SK-N-SH (cell line): Measurements from ENCODE around the gene GPR162. TPM values are rescaled to one million over a fixed set of nuclear protein-coding genes. Genes with fewer than 3 reads are reported as not detected.

Experiments used
- CTCF ChIA-PET: fragments of 300-600, 350-600 bp; formaldehyde crosslinking; extraction: SDS; loops from one replicate; lab custom pipeline; 2021; lab: Yijun Ruan, JAX
- POLR2A ChIA-PET: fragments of 350-600 bp; sonication (Branson Sonifier 250); formaldehyde crosslinking; extraction: SDS; loops from one replicate; lab custom pipeline; 2020; ENCODE audit warnings: antibody characterized with exemption, inconsistent platforms; lab: Yijun Ruan, JAX
- DNase-seq: peaks from one replicate; pipeline ENCODE4 v3.0.0; 2012
- H2AFZ ChIP-seq: fragments of 200-600 bp; sonication (generic); 2 replicates; pipeline ENCODE4 v1.8.1; 2016; ENCODE audit warnings: antibody characterized with exemption, mild to moderate bottlenecking, low read depth
- H3F3A ChIP-seq: fragments of 200-600 bp; sonication (generic); replicated peaks from 2 replicates; pipeline ENCODE3; 2016; ENCODE audit warnings: antibody characterized with exemption, mild to moderate bottlenecking; ENCODE audit not compliant: insufficient read depth
- H3K27ac ChIP-seq, 2 experiments: fragments of 200-500 bp in 1 of 2; fragments of 200-600 bp in 1 of 2; sonication (Bioruptor generic) in 1 of 2; sonication (generic), shearing (Covaris generic) in 1 of 2; 2 replicates each; pipeline versions ENCODE4 v1.5.1 to v1.6.1; 2014 to 2016; ENCODE audit warnings: low read depth in 2 of 2, inconsistent platforms in 1 of 2, low read length in 1 of 2, mild to moderate bottlenecking in 1 of 2, mixed read lengths in 1 of 2
- H3K27me3 ChIP-seq: fragments of 200-600 bp; sonication (generic), shearing (Covaris generic); 2 replicates; pipeline ENCODE4 v1.6.1; 2016; ENCODE audit warnings: mixed run types; ENCODE audit not compliant: insufficient read depth
- H3K36me3 ChIP-seq, 2 experiments: fragments of 200-500 bp in 1 of 2; fragments of 200-600 bp in 1 of 2; sonication (Bioruptor generic) in 1 of 2; sonication (generic) in 1 of 2; replicated peaks in 1 of 2; 2 replicates each; pipeline versions ENCODE3 to v1.5.1; 2014 to 2016; ENCODE audit warnings: low read length in 1 of 2, mild to moderate bottlenecking in 1 of 2; ENCODE audit not compliant: insufficient read depth in 2 of 2, control insufficient read depth in 1 of 2
- H3K4me1 ChIP-seq, 2 experiments: fragments of 200-500 bp in 1 of 2; fragments of 200-600 bp in 1 of 2; sonication (Bioruptor generic) in 1 of 2; sonication (generic), shearing (Covaris generic) in 1 of 2; 2 replicates each; pipeline versions ENCODE4 v1.5.1 to v1.6.1; 2014 to 2016; ENCODE audit warnings: low read depth in 1 of 2, low read length in 1 of 2, mixed run types in 1 of 2; ENCODE audit not compliant: insufficient read depth in 2 of 2, control insufficient read depth in 1 of 2
- H3K4me2 ChIP-seq: fragments of 200-600 bp; sonication (generic), shearing (Covaris generic); 2 replicates; pipeline ENCODE4 v1.6.1; 2017; ENCODE audit warnings: mixed run types
- H3K4me3 ChIP-seq, 2 experiments: fragments of 200-500 bp in 1 of 2; fragments of 200-600 bp in 1 of 2; sonication (Bioruptor generic) in 1 of 2; sonication (generic), shearing (Covaris generic) in 1 of 2; 2 replicates each; pipeline versions ENCODE4 v1.5.1 to v1.8.1; 2014 to 2016; ENCODE audit warnings: low read depth in 2 of 2, inconsistent platforms in 1 of 2, low read length in 1 of 2, mild to moderate bottlenecking in 1 of 2, mixed read lengths in 1 of 2, moderate library complexity in 1 of 2
- H3K79me2 ChIP-seq: fragments of 200-600 bp; sonication (generic); 2 replicates; pipeline ENCODE4 v1.8.1; 2017; ENCODE audit warnings: mild to moderate bottlenecking; ENCODE audit not compliant: insufficient read depth
- H3K9ac ChIP-seq: fragments of 200-600 bp; sonication (generic); 2 replicates; pipeline ENCODE4 v1.6.1; 2017; ENCODE audit warnings: mixed run types
- H3K9me2 ChIP-seq: fragments of 200-600 bp; sonication (generic); 2 replicates; pipeline ENCODE4 v1.6.1; 2017; ENCODE audit warnings: mixed run types
- H3K9me3 ChIP-seq: fragments of 200-600 bp; sonication (generic); 2 replicates; pipeline ENCODE4 v1.6.1; 2017; ENCODE audit warnings: mixed run types, mild to moderate bottlenecking, moderate library complexity
- H4K20me1 ChIP-seq: fragments of 200-600 bp; sonication (generic); 2 replicates; pipeline ENCODE4 v1.6.1; 2017; ENCODE audit warnings: mild to moderate bottlenecking, mixed run types; ENCODE audit not compliant: insufficient read depth
- CHD2 ChIP-seq: fragments of 150-350 bp; IDR thresholded peaks from 2 replicates; pipeline ENCODE4 v1.6.1; 2018; ENCODE audit warnings: low read length; ENCODE audit not compliant: partially characterized antibody
- ELF1 ChIP-seq: IDR thresholded peaks from 2 replicates; pipeline ENCODE4 v1.4.0; 2012
- EP300 ChIP-seq, 2 experiments: IDR thresholded peaks; 2 replicates each; pipeline versions ENCODE4 v1.4.0 to v1.6.1; 2012; ENCODE audit warnings: borderline replicate concordance in 1 of 2, low read depth in 1 of 2, low read length in 1 of 2
- GABPA ChIP-seq: IDR thresholded peaks from 2 replicates; pipeline ENCODE4 v1.4.0; 2012; ENCODE audit warnings: low read depth, mild to moderate bottlenecking
- GATA2 ChIP-seq: sonication (generic); formaldehyde crosslinking; IDR thresholded peaks from 2 replicates; pipeline ENCODE4 v1.5.0; 2020; ENCODE audit warnings: mild to moderate bottlenecking, missing genetic modification reagents
- JUND ChIP-seq: IDR thresholded peaks from 2 replicates; pipeline ENCODE4 v1.4.0; 2012
- MEF2A ChIP-seq: IDR thresholded peaks from 2 replicates; pipeline ENCODE4 v1.4.0; 2012; ENCODE audit warnings: low read depth, borderline replicate concordance
- MXI1 ChIP-seq: IDR thresholded peaks from 2 replicates; pipeline ENCODE4 v1.6.1; 2012; ENCODE audit warnings: mild to moderate bottlenecking, low read depth, low read length, improper control_type of control experiment
- NRF1 ChIP-seq: IDR thresholded peaks from 2 replicates; pipeline ENCODE4 v1.6.1; 2012; ENCODE audit warnings: low read depth, mild to moderate bottlenecking, low read length
- POLR2AphosphoS5 ChIP-seq: IDR thresholded peaks from 2 replicates; pipeline ENCODE4 v1.6.1; 2012; ENCODE audit warnings: low read depth, low read length
- RCOR1 ChIP-seq: fragments of 150-350 bp; IDR thresholded peaks from 2 replicates; pipeline ENCODE4 v1.6.1; 2017; ENCODE audit warnings: antibody characterized with exemption, low read length
- RFX5 ChIP-seq: IDR thresholded peaks from 2 replicates; pipeline ENCODE4 v1.6.1; 2012; ENCODE audit warnings: mild to moderate bottlenecking, improper control_type of control experiment, low read length
- RXRA ChIP-seq: IDR thresholded peaks from 2 replicates; pipeline ENCODE4 v1.4.0; 2012; ENCODE audit warnings: low read depth, mild to moderate bottlenecking, borderline replicate concordance
- SMC3 ChIP-seq: IDR thresholded peaks from 2 replicates; pipeline ENCODE4 v1.6.1; 2012; ENCODE audit warnings: low read depth, low read length, improper control_type of control experiment
- TEAD4 ChIP-seq: IDR thresholded peaks from 2 replicates; pipeline ENCODE4 v1.4.0; 2012; ENCODE audit warnings: mild to moderate bottlenecking, borderline replicate concordance; ENCODE audit not compliant: insufficient read depth
- WGBS: methylation state at CpG from one replicate; pipeline ENCODE4 v1.1.6; 2017; ENCODE audit warnings: low lambda C conversion rate; 5-methylcytosine and 5-hydroxymethylcytosine counted together
- polyA plus RNA-seq, 3 experiments: library from polyadenylated mRNA; depleted of rRNA; stranded (reverse); fragments of >200 nt; gene quantifications; 2 replicates each; pipeline ENCODE4 v1.2.3, GENCODE V29; 2012
- TF ChIP-seq, protein P1 (sequence below): IDR thresholded peaks from 2 replicates; pipeline ENCODE4 v1.4.0; 2012; ENCODE audit warnings: low read depth
- TF ChIP-seq, protein P2 (sequence below): fragments of 150-350 bp; IDR thresholded peaks from 2 replicates; pipeline ENCODE4 v1.6.1; 2017; ENCODE audit warnings: antibody characterized with exemption, low read length, low read depth, borderline replicate concordance
- TF ChIP-seq, protein P3 (sequence below): IDR thresholded peaks from 2 replicates; pipeline ENCODE4 v1.6.1; 2012; ENCODE audit warnings: mild to moderate bottlenecking, low read depth, low read length, moderate library complexity
- TF ChIP-seq, protein P4 (sequence below): fragments of 200-600 bp; sonication (generic); IDR thresholded peaks from 2 replicates; pipeline ENCODE4 v1.6.1; 2017; ENCODE audit warnings: antibody characterized with exemption, mild to moderate bottlenecking, moderate library complexity
- TF ChIP-seq, protein P5 (sequence below): fragments of 150-350 bp; IDR thresholded peaks from 2 replicates; pipeline ENCODE4 v1.6.1; 2016; ENCODE audit warnings: mild to moderate bottlenecking, low read depth, low read length

Gene GPR162
- polyA plus RNA-seq, 1 of the 3 experiments (the other 2 are of a cell fraction) = 18.6 TPM

DNA sequence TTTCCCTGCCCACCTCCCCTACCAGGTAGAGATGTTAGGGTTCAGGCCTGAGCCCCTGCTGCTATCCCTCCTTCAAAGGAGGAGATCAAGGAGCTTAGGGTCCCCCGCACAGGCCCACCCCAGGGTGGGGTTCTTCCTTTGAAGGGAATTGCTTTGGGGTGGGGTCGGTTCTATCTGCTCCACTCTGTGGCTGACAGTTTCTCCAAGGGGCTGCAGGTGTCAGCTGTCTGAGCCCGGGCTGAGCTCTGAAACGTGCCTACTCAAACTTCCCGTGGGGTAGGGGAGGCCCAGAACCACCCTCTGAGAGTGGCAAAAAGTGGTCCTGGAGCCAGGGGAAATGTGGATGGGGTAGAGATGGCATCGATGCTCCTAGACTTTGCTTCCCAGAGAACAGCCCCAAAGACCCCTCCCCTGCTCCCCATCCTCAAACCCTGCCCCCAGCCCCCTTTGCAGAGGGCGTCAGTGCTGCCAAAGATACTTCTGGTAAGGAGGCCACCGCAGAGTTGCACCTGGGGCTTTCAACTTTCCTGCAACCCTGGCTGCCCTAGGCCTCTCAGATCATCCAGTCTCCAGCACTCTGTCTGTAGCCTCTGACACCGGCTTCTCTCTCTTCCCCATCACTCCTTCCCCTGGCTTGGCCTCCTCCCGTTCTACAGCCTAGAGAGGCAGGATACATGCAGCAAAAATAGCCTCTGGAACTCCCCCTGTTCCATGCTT is 38.6 kb upstream of the GPR162 start:
- WGBS = 59% methylated on average over 7 of the region's 10 CpGs
- Histone ChIP-seq H3K9me2 (no peaks in the 10 kb centered on the region), H3K9me3 (no peaks in the 10 kb centered on the region), H3K4me3 (no peak overlapping the region), H3K36me3 (no peaks in the 10 kb centered on the region), H3K4me2 (no peak overlapping the region), H3K27ac (no peak overlapping the region)
- TF ChIP-seq EP300 (IDR thresholded peaks at IDR 0.05; ENCODE audit: borderline replicate concordance in 1 of 2, low read depth in 1 of 2, low read length in 1 of 2) (no peak), RXRA (no peak), JUND (no peak), SMC3 (no peak), TEAD4 (no peak), GATA2 (CRISPR knock-in tag) (no peak), RFX5 (no peak), GABPA (no peak), POLR2AphosphoS5 (no peak), RCOR1 (no peak), MXI1 (no peak), CHD2 (no peak), NRF1 (no peak), MEF2A (no peak), ELF1 (no peak)
- TF ChIP-seq, protein P1, sequence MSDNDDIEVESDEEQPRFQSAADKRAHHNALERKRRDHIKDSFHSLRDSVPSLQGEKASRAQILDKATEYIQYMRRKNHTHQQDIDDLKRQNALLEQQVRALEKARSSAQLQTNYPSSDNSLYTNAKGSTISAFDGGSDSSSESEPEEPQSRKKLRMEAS = no peak
- TF ChIP-seq, protein P2, sequence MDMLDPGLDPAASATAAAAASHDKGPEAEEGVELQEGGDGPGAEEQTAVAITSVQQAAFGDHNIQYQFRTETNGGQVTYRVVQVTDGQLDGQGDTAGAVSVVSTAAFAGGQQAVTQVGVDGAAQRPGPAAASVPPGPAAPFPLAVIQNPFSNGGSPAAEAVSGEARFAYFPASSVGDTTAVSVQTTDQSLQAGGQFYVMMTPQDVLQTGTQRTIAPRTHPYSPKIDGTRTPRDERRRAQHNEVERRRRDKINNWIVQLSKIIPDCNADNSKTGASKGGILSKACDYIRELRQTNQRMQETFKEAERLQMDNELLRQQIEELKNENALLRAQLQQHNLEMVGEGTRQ = no peak
- TF ChIP-seq, protein P3, sequence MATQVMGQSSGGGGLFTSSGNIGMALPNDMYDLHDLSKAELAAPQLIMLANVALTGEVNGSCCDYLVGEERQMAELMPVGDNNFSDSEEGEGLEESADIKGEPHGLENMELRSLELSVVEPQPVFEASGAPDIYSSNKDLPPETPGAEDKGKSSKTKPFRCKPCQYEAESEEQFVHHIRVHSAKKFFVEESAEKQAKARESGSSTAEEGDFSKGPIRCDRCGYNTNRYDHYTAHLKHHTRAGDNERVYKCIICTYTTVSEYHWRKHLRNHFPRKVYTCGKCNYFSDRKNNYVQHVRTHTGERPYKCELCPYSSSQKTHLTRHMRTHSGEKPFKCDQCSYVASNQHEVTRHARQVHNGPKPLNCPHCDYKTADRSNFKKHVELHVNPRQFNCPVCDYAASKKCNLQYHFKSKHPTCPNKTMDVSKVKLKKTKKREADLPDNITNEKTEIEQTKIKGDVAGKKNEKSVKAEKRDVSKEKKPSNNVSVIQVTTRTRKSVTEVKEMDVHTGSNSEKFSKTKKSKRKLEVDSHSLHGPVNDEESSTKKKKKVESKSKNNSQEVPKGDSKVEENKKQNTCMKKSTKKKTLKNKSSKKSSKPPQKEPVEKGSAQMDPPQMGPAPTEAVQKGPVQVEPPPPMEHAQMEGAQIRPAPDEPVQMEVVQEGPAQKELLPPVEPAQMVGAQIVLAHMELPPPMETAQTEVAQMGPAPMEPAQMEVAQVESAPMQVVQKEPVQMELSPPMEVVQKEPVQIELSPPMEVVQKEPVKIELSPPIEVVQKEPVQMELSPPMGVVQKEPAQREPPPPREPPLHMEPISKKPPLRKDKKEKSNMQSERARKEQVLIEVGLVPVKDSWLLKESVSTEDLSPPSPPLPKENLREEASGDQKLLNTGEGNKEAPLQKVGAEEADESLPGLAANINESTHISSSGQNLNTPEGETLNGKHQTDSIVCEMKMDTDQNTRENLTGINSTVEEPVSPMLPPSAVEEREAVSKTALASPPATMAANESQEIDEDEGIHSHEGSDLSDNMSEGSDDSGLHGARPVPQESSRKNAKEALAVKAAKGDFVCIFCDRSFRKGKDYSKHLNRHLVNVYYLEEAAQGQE = no peak
- TF ChIP-seq, protein P4, sequence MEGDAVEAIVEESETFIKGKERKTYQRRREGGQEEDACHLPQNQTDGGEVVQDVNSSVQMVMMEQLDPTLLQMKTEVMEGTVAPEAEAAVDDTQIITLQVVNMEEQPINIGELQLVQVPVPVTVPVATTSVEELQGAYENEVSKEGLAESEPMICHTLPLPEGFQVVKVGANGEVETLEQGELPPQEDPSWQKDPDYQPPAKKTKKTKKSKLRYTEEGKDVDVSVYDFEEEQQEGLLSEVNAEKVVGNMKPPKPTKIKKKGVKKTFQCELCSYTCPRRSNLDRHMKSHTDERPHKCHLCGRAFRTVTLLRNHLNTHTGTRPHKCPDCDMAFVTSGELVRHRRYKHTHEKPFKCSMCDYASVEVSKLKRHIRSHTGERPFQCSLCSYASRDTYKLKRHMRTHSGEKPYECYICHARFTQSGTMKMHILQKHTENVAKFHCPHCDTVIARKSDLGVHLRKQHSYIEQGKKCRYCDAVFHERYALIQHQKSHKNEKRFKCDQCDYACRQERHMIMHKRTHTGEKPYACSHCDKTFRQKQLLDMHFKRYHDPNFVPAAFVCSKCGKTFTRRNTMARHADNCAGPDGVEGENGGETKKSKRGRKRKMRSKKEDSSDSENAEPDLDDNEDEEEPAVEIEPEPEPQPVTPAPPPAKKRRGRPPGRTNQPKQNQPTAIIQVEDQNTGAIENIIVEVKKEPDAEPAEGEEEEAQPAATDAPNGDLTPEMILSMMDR = no peak
- TF ChIP-seq, protein P5, sequence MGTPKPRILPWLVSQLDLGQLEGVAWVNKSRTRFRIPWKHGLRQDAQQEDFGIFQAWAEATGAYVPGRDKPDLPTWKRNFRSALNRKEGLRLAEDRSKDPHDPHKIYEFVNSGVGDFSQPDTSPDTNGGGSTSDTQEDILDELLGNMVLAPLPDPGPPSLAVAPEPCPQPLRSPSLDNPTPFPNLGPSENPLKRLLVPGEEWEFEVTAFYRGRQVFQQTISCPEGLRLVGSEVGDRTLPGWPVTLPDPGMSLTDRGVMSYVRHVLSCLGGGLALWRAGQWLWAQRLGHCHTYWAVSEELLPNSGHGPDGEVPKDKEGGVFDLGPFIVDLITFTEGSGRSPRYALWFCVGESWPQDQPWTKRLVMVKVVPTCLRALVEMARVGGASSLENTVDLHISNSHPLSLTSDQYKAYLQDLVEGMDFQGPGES = no peak
- TF ChIP-seq, all 33 proteins: peak for 0
- no peaks in the 10 kb centered on the region for H4K20me1 ChIP-seq
- no peaks in the 10 kb centered on the region for H3K79me2 ChIP-seq
- H3K27me3 ChIP-seq = no peaks in the 10 kb centered on the region
- H3F3A ChIP-seq = peaks cover 7% of the 10 kb centered on the region
- CTCF ChIA-PET = interaction anchor here (0.7 to 7.7 kb wide), 6 partner anchors 13 to 53 kb away, joined by 3 to 74 read pairs (median 4); partner anchors contain the start of genes GPR162, MLF2 and PTMS
- H3K4me1 ChIP-seq = peaks cover 0 to 8% of the 10 kb centered on the region in 2 experiments; a peak in 1 of 4 replicates
- POLR2A ChIA-PET = no interaction called here
- no peak overlapping the region for H3K9ac ChIP-seq
- no peak for DNase-seq
- H2AFZ ChIP-seq = no peak overlapping the region
